Omental fat pad (tissue), 4 donors: ENCODE results near the gene MACROD2. TPM values are rescaled to one million over a fixed set of nuclear protein-coding genes. Genes with fewer than 3 reads are reported as not detected.

Experiments used
- ATAC-seq: fragments of 150-250 bp; one replicate; pipeline ENCODE4 v1.9.1; 2016; ENCODE audit warnings: mild to moderate bottlenecking, moderate library complexity; ENCODE audit not compliant: low FRiP score
- DNase-seq: peaks from one replicate; pipeline ENCODE4 v3.0.0-alpha.2; 2019; ENCODE audit warnings: low spot score
- total RNA-seq, 4 donors: library from RNA; depleted of rRNA; stranded (reverse); fragments of >200 nt; gene quantifications; one replicate each; pipeline ENCODE4 v1.1.0, GENCODE V29; 2016
- TF ChIP-seq, protein P1 (sequence below), 3 donors: fragments of 450-650 bp; IDR thresholded peaks; one replicate each; pipeline ENCODE4 v1.5.1; 2016 to 2017; ENCODE audit warnings: antibody characterized with exemption in 3 of 3, mild to moderate bottlenecking in 3 of 3, moderate library complexity in 2 of 3

MACROD2 gene
- total RNA-seq, 4 donors from 2014 or later: 6.8 to 54.1 (median 7.4) TPM

DNA sequence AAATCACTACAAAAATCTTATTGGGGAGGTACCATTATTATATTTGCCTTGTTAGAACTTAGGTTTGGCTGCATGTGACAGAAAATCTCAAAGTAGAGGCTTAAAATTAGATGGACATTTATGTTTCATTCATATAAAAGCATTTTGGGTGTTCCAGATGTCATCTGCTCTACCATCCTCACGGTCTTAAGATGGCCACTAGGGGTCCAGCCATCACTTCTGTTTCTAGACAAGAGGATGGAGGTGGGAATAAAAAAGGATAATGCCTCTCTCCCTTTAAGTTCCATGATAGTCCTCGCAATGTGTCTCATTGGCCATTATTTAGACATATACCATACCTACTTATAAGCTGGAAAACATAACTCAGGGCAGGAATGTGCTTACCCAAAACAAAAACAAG is 1648.4 kb downstream of the MACROD2 start:
- ATAC-seq (no peak), DNase-seq (no peak)
- TF ChIP-seq, protein P1, sequence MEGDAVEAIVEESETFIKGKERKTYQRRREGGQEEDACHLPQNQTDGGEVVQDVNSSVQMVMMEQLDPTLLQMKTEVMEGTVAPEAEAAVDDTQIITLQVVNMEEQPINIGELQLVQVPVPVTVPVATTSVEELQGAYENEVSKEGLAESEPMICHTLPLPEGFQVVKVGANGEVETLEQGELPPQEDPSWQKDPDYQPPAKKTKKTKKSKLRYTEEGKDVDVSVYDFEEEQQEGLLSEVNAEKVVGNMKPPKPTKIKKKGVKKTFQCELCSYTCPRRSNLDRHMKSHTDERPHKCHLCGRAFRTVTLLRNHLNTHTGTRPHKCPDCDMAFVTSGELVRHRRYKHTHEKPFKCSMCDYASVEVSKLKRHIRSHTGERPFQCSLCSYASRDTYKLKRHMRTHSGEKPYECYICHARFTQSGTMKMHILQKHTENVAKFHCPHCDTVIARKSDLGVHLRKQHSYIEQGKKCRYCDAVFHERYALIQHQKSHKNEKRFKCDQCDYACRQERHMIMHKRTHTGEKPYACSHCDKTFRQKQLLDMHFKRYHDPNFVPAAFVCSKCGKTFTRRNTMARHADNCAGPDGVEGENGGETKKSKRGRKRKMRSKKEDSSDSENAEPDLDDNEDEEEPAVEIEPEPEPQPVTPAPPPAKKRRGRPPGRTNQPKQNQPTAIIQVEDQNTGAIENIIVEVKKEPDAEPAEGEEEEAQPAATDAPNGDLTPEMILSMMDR (IDR thresholded peaks at IDR 0.05): no peak

DNA sequence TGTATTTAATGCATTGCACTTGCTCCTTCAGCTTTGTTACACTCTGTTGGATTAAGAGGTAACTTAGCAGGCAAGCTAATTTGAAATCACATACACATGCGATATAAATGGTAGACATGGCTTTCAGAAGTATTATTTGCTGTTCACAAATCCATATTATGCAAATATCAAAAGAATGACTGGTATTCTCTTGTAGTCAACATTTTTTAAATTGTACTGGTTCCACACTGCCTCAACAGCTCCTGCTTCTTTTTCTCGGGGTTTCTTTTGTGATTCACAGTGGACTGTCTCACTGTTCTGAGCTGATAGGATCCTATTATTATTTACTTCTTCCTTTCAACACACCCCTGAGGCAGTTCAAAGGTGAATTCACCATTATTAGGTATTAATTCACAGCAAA is 1650.5 kb downstream of the MACROD2 start:
- ATAC-seq: no peak
- DNase-seq: no peak
- TF ChIP-seq, protein P1 (IDR thresholded peaks at IDR 0.05): no peak

DNA sequence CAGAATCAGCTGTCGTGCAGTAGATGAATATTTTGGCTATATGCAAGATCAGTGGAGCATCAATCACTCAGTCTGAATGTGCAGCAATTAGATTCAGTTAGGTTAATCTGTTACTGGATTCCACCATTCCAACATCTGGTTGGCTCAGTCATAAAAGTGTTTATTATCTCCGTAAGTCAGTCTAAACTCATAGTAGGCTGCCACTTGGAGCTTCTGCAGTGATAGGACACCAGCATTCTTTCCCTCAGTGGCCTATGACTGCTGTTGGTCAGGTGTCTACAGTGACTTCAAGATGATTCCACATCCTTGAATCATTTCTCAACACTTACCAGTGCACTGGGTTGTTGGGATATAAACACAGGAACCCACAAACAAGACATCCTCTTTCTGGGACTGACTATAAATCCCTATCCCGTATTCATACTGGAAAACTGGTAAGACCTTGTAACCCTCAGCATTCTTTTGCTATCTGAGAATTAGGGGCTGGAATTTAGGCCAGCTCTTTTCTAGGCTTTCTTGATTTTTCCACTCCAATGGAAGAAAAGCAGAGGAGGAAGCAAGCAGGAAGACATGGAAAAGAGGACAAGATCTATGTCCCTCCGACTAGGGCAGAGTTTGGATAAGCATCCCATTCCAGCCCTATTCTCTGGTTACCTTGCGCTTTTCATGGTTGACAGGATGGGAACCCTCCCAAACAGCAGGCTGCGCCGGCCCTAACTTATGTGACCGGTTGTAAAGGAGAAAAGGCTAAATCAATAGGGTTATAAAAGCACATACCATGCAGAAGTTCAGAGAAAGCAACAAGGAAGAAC is 1658.3 kb downstream of the MACROD2 start:
- TF ChIP-seq, protein P1 (IDR thresholded peaks at IDR 0.05): no peak
- no peak for ATAC-seq

DNA sequence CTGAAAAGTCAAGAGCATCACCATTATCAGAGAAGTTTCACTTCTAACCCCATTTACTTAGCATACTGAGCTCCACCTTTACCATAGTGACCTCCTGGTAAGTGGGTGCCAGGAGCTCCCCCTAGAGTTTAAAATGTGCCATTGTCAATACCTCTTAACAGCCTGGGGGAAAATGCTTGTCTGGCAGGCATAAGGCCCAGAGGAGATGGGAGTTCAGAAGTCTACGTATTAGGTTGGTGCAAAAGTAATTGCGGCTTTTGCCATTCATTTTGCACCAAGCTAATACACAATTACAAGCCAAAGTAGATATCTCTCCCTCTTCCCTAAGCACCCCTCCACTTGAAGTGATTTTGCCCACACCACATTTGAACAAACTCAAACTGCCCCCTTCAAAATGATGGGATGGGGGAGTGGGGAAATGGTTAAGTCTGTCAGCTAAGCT is 1658.9 kb downstream of the MACROD2 start:
- ATAC-seq: no peak

More for the DNA sequence above, 1658.3 kb downstream of the MACROD2 start:
- no peak for DNase-seq

DNA sequence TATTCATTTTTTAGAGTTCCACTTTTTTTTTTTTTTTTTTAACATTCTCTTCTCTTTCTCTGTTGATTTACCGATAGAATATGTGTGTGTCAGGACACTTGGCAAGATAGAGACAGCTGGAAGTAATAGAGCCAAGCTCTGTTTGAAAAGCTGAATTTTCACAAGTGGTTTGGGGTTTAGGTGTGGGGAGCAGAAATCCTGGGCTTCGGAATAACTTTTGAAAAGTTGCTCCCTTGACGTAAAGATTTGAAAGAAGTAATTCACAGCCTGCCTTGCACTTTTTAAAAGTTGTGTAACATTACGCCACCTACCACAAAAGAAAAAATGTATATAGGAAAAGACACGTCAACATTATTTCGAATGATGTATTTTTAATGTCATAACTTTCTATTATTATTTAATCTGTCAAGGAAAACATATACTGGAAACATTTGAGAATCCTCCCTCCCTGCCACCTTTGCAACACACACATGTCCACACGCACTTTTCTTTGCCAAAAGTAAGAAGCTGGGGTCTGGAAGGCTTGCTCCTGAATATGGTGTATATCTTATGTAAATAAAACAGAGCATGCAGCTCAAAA is 1660.1 kb downstream of the MACROD2 start:
- DNase-seq (no peak), ATAC-seq (no peak)
- TF ChIP-seq, protein P1 (IDR thresholded peaks at IDR 0.05): no peak

More for the DNA sequence above, 1658.9 kb downstream of the MACROD2 start:
- DNase-seq: no peak
- TF ChIP-seq, protein P1 (IDR thresholded peaks at IDR 0.05): no peak

DNA sequence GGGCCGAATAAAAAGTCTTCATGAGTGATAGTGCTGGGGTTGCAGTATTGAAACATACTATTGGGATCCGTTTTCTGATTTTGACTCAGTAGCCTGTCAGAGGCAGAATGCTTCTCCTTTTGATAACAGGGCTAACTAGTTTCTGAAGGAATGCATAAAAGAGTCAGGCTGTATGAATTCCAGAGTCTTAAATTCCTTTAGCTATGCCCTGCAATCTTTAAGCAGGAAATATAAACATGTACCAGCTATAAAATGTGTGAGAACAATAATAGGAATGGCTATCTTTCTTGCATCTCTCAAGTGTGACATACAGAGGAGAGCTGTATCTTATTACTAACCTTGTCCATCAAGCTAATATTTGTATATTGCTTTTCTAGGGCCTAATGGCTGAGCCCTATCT is 1660.8 kb downstream of the MACROD2 start:
- TF ChIP-seq, protein P1 (IDR thresholded peaks at IDR 0.05): no peak
- DNase-seq: no peak
- no peak for ATAC-seq
